Endothelial cell of umbilical vein (primary cell): ENCODE data around the gene NUDT16L1.

ENCODE experiments used
- CTCF ChIP-seq, 2 donors: IDR thresholded peaks; 1 replicate in 1 of 2; 2 replicates in 1 of 2; pipeline ENCODE4 v1.5.1; 2011; ENCODE audit warnings: low read length in 2 of 2, mild to moderate bottlenecking in 2 of 2, moderate library complexity in 2 of 2, control low read depth in 1 of 2, inconsistent platforms in 1 of 2, low read depth in 1 of 2; ENCODE audit not compliant: insufficient read depth in 1 of 2; ENCODE audit errors: extremely low read depth in 1 of 2
- MAX ChIP-seq: IDR thresholded peaks from 2 replicates; pipeline ENCODE4 v1.6.1; 2011; ENCODE audit not compliant: insufficient read depth, insufficient read length

- TF ChIP-seq CTCF (IDR thresholded peaks at IDR 0.05; ENCODE audit: extremely low read depth in 1 of 2, insufficient read depth in 1 of 2, low read depth in 1 of 2, low read length in 2 of 2), result no peak
- no peak for TF ChIP-seq MAX
Observed at GRCh38 chr16:4664538-4665418, 28.6 kb upstream of the NUDT16L1 start.
